GDM1 (cell line): ENCODE results near the gene BPIFB4.

Source experiments
- DNase-seq: peaks from one replicate; lab custom pipeline; 2025; lab: John Stamatoyannopoulos, UW

The BPIFB4 gene

DNA sequence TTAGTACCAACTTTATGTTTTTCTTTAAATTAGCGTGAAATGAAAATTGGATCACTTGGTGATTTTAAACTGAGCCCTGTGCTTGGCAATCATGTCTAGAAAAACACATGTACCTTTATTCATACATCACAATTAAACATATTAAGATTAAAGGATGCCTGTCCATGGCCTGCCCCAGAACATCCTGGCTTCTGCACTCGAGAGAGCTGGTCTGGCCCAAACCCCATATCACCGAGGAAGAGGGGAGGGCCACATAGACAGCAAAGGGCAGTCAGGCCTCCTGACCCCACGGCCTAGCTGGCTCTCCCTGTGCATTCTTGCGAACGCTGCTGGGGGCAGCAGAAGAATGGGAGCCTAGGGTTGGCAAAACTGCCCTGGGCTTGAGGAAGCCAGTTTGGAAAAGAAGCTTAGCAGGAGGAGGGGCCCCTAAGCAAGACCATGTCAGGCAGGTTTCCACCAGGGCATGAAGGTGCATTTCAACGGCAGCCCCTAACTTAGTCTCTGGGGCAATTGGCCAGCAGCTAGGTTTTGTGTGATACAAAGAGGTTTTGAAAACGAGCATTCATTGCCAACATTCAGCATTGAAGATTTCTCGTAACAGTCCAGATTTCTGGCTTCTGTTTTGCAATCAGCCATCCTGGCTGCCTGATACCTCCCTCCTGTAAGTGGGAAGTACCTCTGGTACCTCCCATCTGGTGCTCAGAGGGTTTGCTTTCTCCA is 17.2 kb upstream of the BPIFB4 start:
- no peak for DNase-seq

DNA sequence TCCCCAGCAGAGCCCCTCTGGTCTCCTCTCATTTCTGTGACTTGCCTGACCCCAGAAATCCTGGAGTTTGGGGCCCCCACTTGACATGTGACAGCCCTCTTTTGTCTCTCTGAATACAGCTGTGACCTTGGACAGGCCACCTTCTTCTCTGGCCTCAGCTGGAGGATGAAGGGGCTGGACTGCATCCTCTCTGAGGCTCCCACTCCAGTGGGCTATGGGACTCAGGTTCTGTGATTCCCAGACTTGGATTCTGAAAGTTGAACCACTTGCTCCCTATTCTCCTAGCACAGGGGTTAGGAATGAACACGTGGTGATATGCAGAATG is 16.7 kb upstream of the BPIFB4 start:
- DNase-seq, result no peak

DNA sequence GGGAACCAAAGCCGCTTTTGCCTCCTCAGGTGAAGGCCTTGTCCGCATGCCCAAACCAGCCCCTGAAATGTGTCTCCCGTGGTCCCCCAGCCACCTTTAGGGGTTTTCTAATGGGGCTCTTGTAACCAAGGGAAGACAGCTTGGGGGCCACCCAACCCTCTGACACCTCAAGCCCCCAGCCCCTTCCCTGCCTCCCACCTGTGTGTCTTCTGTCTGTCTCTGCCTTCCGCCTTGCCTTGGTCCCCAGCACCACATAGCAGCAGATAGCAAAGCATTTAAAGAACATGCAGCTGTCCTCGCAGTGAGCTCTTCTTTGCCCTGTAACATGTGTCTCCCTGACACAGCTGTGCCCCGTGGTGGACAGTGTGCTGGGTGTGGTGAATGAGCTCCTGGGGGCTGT is 16.2 kb upstream of the BPIFB4 start:
- DNase-seq, result no peak

DNA sequence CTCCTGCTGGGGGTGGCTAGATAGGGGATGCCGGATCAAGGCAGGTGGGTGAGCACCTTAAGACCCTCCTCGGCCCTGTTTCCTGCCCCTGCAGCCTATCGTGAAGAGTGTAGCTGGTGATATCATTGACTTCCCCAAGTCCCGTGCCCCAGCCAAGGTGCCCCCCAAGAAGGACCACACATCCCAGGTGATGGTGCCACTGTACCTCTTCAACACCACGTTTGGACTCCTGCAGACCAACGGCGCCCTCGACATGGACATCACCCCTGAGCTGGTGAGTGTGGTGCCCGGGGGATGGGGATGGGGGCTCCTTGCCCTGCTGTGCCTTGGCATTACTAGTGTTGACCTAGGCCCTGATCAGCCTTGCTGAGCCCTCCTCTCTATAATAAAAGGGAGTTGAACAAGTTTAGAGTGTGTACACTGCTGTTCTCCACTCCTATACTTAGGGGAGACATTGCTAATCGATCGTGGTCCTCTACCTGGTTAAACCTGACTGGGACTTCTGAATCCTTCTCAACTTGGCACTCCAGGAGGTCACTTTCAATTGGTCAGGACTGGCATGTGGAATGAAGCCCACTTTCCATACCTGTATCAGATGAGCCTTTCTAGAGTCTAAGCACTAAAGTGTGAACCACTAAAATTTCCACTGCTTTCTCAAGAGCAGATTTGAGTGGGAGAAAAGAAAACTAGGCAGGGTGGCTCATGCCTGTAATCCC is 14.7 kb upstream of the BPIFB4 start:
- no peak for DNase-seq

DNA sequence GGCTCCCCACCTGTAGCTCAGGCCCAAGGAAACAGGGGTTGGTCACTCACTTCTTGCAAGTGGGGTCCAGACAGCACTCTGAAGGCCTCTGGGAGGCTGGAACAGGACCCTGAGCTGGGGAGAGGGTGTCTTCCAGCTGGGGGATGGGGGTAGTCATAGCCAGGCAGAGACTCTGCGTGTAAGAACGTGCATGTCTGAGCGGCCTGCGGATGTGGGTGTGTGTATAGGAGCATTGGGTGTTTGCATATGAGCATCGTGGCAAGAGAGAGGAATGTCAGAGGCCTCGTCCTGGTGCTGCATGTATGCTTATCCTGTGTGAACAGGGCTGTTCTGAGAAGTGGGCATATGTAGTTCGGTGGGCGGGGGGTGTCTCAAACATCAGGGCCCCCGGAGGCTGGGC is 13.7 kb upstream of the BPIFB4 start:
- DNase-seq, result no peak

DNA sequence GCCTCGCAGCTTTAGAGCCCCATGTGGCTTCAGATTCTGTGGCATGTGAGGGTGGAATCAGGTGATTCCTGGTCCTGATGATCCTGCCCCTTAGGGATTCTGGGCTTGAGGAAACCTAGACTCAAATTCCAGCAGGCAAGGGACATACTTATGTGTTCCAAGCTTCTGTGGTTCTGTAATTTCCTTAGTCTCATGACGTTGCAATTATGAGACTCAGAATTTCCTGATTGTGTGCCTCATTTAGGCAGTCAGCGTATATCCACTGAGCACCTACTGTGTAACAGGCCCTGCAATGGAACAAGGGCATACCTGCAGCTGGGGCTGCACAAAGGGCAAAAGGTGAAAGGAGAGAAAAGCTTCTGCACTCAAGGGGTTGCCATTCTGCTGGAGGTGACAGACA is 11.6 kb upstream of the BPIFB4 start:
- no peak for DNase-seq

DNA sequence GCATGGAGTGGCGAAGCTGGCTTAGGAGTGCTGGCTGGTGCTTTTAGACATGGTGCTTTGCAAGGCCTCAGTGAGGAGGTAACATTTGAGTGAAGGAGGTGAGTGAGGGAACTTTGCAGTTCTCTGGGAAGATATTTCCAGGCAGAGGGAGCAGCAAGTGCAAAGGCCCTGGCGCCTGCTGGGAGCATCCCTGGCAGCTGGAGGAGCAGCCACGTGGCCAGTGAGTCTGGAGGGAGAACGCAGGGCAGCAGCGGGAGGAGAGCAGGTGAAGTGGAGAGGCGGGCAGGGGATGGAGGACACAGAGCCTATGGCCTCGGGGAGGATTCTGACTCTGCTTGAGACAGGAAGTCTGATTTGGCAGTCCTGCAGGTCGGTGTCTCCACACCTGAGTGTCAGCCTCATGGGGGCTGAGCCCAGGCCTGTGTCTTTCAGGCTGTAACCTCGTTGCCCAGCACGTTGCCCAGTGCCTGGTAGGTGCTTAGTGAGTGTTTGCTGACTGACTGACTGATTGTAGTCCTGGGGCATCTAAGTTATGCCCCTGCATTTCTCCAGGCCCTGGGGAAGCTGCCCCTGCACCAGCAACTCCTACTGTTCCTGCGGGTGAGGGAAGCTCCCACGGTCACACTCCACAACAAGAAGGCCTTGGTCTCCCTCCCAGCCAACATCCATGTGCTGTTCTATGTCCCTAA is 11.0 kb upstream of the BPIFB4 start:
- no peak for DNase-seq

DNA sequence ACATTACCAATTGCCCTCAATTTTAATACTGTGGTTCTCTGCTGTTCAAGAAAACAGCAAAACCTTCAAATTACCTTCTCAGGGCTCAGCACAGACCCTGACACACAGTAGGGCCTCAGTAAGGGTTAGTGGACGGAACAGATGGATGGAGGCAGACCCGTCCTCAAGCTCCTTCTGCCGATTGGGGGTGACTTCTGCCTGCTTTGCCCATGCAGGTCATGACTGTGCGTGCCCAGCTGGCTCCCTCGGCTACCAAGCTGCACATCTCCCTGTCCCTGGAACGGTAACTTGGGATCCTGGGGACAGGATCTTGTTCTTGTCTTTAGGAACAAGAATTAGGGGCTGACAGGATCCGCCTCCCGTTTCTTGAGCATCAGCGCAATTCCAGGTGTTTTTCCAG is 9.8 kb upstream of the BPIFB4 start:
- DNase-seq, result no peak

DNA sequence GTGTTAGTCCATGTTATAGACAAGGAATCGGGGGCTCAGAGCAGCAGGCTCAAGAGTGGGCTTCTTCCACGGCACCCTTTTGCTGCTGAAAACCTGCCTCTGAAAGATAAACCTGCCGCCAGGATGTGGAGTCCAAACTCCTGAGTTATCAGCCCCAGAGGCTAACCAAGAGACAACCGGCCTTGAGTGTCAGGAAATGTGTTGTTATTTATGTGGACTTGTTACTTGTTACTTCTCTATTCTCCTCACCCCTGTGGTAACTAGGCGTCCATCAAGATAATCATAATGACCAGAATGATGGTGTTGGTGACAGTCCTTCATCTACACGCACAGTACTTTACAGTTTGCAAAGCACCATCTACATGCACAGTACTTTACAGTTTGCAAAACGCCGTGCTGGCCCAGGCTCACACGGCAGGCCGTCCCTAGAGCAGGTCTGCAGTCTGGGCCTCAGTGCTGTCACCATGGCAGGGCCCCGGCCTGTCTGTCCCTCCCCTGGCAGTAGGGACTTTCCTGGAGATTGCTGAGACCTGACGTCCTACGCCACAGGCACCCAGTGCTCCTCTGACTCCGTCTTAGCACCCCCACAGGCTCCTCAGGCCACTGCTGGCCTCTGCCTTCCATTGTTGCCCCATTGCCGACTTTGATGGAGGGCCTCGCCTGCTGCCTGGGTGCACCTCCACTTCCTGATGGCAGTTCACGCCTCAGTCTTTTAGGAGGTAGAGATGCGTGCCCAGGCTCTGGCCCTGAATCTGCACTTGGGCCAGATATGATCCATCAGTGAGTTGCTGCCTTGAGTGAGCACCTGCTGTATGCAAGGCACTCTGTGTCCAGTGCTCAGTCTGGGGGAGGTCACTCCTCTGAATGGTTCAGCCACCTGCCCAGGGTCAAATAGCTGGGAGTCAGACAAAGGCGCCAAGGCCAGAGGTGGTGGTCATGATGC is 9.1 kb upstream of the BPIFB4 start:
- DNase-seq, result peak; percentile 34

DNA sequence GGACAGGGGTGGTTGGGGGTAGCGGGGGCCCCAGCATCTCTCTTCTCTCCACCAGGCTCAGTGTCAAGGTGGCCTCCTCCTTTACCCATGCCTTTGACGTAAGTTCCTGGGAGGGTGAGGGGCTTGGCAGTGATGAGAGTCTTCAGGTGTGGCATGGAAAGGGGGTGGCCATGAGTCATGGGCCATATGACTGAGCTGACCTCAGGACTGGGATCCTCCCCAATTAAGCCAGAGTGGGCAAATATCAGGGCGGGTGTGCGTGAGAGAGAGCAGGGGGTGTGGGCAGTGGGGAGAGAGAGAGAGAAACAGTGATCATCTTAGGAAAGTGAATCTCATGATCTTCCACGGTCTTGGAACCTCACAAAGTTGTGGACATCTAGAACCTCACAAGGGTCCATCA is 8.2 kb upstream of the BPIFB4 start:
- DNase-seq, result no peak

DNA sequence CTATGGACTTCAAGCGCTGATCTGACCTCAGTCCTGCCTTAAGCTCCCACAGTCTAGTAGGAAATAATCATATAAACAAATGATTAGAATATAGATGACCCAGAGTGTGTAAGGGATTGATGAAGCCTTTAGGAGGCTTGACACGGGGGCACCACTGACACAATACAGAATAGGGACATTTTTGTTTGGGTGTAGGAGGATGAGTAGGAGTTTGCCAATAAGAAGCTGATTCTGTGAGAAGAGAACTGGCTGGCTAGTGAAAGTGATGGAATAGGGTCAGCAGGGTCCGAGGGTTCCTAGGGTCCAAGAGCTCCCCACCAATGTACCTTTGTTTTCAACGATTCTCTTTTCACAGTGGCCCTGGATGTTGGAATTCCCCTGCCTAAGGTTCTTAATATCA is 7.1 kb upstream of the BPIFB4 start:
- DNase-seq, result no peak

DNA sequence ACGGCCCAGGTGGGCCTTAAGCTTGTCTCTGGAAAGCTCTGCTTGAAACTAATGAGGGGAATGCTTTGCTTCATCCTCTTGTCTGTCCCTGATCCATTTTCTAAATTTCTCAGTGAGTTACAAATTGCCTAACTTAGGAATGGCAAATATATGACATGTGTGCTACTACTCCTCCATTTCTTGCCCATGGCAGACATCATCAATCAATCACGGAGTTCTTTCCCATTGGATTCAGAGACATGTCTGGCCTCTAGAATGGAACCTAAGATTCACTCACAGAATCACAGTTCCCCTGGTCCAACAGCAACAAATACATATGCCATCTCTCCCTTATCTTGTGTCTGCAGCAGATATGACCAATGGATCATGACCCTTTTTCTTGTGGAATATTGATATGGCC is 6.6 kb upstream of the BPIFB4 start:
- DNase-seq, result no peak

DNA sequence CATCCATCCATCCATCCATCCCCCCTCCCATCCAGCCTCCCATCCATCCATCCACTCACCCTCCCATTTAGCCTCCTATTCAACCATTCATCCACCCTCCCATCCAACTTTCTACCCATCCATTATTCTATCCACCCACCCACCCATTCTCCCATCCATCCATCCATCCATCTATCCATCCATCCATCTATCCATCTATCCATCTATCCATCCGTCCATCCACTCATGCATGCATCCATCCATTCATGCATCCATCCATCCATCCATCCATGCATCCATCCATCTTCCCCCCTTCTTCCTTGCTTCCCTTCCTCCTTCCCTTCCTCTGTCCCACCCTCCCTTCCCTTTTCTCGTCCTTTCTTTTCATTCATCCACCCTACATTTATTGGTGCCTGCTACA is 4.8 kb upstream of the BPIFB4 start:
- no peak for DNase-seq

DNA sequence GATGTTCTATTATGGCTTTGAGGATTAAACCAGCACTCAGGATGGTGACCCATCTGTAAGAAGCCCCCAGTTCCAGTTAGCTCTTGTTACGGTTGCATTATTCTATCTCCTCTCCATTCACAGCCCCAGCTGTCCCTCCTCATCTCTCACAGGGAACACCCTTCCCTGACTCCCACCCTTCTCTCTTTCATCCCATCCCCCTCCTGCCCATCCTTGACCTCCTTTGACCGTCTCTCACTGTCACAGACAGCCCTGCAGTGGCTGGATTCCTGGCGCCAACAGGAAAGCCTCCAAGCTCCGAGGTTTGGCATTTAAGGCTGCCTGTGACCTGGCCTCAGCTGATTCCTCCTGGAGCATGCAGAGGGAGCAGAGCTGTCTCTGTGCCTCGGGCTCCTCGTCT is 4.2 kb upstream of the BPIFB4 start:
- DNase-seq, result no peak

DNA sequence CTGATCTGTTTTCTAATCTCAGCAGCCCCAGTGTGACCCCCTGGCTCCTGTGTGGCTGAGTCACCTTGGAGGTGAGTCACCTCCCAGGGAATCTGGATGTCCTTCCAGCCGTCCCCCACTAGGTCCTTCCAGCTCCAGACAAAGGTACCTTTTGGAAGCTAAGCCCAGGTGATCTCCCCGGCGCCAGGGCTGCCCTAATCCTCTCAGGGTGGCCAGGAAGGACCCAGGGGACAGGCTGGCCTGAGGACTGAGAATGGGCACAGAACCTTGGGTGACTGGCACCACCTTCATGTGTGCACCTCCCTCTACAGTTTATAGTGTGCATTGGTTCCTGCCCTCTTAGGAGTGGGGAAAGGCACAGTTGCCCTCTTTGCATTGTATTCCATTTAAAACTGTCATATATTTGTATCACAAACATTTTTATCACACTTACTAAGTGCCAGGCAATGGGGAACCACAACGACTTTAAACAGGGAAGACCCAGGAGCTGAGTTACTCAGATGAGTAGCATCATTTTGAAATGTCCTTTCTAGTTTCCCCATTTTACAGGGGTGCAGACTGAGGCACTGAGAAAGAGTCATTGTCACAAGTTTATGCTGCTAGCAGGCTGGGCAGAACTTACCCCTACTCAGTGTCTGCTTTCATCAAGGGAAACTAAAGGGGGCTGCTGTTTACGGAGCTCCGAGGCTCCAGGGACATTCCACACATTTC is 2.6 kb upstream of the BPIFB4 start:
- DNase-seq, result peak; percentile 24

DNA sequence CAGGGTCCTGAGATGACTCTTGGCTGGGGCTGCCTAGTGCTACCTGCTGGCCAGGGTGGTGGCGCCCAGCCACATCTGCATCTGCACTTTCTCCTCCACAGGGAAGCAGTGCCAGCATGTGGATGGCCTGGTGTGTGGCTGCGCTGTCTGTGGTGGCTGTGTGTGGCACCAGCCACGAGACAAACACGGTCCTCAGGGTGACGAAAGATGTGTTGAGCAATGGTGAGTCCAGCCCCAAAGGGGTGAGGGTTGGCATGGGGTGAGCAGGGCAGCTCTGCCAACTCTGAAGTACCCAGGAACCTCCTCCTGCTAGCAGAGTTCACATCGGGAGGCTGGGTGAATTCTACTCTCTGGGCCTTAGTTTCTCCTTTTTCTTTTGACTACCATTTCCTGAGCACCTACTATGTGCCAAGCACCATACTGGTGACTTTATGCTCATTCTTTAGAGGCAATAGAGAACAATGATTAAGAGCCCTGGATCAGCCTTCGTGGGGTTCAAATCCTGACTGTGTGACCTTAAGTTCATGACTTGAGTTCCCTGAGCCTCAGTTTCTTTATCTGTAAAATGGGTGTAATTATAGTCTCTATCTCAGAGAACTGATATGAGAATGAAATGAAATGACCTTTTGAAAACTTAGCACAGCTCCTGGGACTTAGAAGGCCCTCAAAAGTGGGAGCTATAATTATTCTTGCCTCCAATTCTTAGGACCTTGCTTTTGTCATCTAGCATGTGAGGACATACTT is 2.1 kb downstream of the BPIFB4 start:
- no peak for DNase-seq

DNA sequence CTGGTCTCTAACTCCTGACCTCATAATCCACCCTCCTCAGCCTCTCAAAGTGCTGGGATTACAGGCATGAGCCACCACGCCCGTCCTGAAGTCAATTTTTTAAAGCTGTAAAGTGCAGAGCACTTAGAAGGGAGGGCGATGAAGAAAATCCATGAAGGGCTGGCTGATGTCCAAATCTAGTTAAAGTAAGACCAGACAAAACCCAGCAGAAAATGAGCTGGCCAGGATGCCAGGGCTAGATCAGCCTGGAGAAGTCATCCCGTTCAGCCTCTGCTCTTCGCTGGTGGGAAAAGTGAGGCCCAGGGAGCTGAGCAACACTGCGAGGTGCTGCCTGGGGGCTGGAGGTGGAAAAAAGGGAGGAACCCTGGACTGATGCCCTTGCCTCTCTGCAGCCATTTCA is 3.1 kb downstream of the BPIFB4 start:
- DNase-seq, result no peak

DNA sequence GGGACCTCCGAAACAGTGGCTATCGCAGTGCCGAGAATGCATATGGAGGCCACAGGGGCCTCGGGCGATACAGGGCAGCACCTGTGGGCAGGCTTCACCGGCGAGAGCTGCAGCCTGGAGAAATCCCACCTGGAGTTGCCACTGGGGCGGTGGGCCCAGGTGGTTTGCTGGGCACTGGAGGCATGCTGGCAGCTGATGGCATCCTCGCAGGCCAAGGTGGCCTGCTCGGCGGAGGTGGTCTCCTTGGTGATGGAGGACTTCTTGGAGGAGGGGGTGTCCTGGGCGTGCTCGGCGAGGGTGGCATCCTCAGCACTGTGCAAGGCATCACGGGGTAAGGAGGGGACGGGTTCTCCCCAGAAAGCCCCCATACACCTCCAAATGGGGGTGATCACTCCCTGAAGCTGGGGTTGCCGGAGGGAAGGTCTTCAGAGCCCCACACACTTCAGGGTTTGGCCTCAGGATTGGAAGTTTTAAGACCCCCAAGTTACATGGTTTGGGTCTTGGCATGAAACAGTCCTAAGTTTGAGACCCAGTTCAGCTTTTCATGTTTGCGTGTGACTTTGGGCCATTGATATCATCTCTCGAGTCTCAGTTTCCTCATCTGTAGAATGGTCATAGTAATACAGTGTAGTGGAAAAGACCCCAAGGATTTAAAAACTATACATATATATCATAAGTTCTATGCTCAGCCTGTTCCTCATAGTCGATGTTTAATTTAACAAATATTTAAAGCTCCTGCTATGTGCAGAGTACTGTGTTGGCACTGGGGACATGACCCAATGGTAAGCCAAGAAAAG is 4.3 kb downstream of the BPIFB4 start:
- no peak for DNase-seq

DNA sequence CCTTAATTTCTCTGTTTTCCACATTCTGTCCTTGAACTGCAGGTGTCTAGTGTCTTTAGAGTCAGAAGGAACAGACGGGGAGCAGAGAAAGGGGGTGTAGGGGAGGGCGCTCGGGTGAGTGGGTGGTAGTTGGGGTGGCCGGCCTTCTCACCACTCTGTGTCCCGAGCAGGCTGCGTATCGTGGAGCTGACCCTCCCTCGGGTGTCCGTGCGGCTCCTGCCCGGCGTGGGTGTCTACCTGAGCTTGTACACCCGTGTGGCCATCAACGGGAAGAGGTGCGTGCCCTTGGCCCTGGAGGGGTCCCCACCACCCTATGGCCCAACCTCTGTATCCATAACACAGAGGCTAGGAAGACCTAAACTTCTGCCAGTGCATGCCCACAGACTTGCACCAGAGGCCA is 5.3 kb downstream of the BPIFB4 start:
- DNase-seq, result no peak

DNA sequence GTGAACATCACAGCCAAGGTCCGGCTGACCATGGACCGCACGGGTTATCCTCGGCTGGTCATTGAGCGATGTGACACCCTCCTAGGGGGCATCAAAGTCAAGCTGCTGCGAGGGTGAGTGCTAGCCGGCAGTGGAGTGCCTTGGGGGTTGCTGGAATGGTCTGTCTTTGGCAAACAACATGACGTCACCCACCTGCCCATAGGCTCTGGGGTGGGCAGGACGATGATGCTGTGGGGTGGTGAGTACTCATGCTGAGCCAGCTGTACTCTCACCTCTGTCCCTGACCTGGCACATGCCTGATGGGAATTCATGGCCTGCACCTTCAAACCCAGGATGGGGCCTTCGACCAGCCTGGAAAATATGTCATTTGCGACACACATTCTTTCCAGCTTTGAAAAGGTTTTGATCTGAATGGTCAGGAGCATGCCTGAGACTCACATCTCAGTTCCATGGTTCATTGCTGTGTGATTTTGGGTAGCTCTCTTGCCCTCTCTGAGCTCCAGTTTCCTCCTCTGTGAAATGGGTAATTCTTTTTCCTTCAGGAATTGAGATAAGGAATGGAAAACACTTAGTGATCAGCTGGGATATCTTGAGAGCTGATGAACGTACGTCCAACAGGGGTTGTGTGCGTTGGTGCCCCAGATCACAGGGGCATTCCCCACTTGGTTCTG is 6.7 kb downstream of the BPIFB4 start:
- DNase-seq, result no peak
